Muscle layer of colon (tissue), 2 donors: Measurements from ENCODE around the gene RCN1.
"Not testable (repeated sequence)": the region's sequence is repeated elsewhere in the genome, so short reads cannot be mapped to it uniquely, and the experiment has no call there.

Experiments
- H3K27ac ChIP-seq: one replicate; pipeline ENCODE4 v1.7.0; 2013; ENCODE audit warnings: low read depth, mild to moderate bottlenecking, low read length, moderate library complexity
- H3K27me3 ChIP-seq, 2 donors: one replicate each; pipeline ENCODE4 v1.7.0; 2013; ENCODE audit warnings: low read length in 2 of 2, mild to moderate bottlenecking in 2 of 2; ENCODE audit not compliant: insufficient read depth in 2 of 2, control insufficient read depth in 1 of 2
- H3K36me3 ChIP-seq: one replicate; pipeline ENCODE4 v1.7.0; 2013; ENCODE audit warnings: mild to moderate bottlenecking, low read length; ENCODE audit not compliant: insufficient read depth
- H3K4me1 ChIP-seq: one replicate; pipeline ENCODE4 v1.7.0; 2013; ENCODE audit warnings: mild to moderate bottlenecking, low read length; ENCODE audit not compliant: insufficient read depth
- H3K4me3 ChIP-seq, 2 donors: one replicate each; pipeline ENCODE4 v1.7.0; 2013; ENCODE audit warnings: low read length in 2 of 2, low read depth in 1 of 2, mild to moderate bottlenecking in 1 of 2, moderate library complexity in 1 of 2
- H3K9ac ChIP-seq: one replicate; pipeline ENCODE4 v1.7.0; 2013; ENCODE audit warnings: low read length
- H3K9me3 ChIP-seq: one replicate; pipeline ENCODE4 v1.7.0; 2013; ENCODE audit warnings: mild to moderate bottlenecking, low read length
- donor health status: abdominal sarcoma.
- donor health status: Adenocarcinoma of cecum.

RCN1 gene

DNA sequence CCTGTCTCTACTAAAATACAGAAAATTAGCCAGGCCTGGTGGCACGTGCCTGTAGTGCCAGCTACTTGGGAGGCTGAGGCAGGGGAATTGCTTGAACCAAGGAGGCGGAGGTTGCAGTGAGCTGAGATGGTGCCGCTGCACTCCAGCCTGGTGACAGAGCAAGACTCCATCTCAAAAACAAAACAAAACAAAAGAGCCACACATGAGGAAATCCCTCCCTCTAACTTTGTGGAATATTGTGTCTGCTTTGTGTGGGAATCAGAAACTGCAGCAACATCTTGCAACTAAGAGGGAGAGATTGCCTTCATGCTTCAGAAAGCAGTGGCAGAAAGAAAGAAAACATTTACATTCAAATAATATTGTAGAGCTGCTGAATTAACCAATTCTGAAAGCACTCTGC lies 27.8 kb upstream of the RCN1 start:
- H3K4me3 ChIP-seq, H3K9ac ChIP-seq, H3K9me3 ChIP-seq, H3K4me1 ChIP-seq, H3K36me3 ChIP-seq, H3K27me3 ChIP-seq, H3K27ac ChIP-seq: not testable (repeated sequence)

DNA sequence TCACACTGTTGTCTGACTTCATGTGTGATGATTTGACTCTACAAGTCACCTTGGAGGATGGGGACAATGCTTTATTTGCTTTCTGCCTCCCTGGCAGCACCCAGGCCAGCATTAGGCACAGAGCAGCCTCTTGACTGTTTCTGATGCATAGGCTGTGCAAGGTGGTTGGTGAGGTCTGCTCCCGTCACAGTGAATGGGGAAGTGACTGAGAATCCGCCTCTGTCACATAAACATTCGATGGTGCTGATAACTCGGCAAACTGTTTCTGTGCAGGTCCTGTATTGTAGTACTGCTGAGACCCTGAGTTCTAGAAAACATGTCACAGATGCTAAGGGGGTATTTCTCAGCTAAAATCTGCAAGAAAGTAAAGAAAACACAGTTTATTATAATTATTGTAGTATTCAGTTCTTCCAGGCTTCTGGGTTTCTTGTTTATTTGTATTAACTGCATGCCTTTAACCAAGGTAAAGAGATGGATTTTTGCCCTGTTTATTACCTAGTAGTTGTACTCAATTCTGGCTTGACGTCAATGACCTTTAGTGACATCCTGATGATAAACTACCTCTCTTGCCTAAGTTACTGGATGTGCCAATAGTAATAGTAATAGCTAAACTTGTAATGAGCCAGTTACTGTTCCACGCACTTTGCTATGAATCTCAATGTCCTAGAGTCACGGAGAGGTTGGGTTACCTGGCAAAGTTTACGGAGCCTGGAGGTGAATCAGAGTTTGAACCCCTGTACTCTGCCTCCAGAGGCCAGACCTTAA lies 24.8 kb upstream of the RCN1 start:
- no peak overlapping the region for H3K4me3 ChIP-seq
- no peaks in the 10 kb centered on the region for H3K9me3 ChIP-seq
- H3K4me1 ChIP-seq = no peaks in the 10 kb centered on the region
- no peaks in the 10 kb centered on the region for H3K27me3 ChIP-seq
- no peaks in the 10 kb centered on the region for H3K36me3 ChIP-seq
- H3K9ac ChIP-seq = no peak overlapping the region
- no peak overlapping the region for H3K27ac ChIP-seq

DNA sequence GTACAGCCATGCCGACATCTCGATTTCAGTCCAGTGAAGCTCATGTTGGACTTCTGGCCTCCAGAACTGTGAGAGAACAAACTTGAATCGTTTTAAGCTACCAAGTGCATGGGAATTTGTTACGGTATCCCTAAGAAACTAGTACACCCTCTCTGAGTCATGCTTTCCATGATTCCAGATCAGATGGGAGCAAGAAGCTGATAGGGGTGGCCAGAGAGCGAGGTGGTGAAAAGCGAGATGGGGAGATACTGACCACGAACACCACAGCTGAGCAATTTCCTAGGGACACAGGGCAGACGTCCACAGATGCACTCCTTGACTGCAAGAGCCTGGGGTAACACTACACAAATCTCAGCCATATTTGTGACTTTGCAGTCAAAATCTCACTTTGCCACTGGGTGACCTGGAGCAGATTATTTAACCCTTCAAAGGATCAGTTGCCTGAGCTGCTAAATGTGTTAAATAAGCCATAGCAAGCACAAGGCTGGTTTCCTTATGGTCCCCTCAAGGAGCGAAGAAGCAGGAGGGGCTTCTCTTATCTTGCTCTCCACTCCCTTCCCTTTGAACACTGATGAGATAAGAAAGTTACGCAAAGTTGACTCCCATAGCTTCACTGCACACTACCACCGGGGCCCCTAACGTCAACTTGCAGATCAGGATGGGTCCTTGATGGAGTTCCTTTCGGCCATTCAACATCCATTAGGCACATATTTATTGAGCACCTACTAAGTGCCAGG lies 22.6 kb upstream of the RCN1 start:
- H3K36me3 ChIP-seq = no peaks in the 10 kb centered on the region
- H3K4me3 ChIP-seq = no peak overlapping the region
- H3K4me1 ChIP-seq = no peaks in the 10 kb centered on the region
- H3K27me3 ChIP-seq = no peaks in the 10 kb centered on the region
- H3K9ac ChIP-seq = no peak overlapping the region
- no peak overlapping the region for H3K27ac ChIP-seq
- no peaks in the 10 kb centered on the region for H3K9me3 ChIP-seq

DNA sequence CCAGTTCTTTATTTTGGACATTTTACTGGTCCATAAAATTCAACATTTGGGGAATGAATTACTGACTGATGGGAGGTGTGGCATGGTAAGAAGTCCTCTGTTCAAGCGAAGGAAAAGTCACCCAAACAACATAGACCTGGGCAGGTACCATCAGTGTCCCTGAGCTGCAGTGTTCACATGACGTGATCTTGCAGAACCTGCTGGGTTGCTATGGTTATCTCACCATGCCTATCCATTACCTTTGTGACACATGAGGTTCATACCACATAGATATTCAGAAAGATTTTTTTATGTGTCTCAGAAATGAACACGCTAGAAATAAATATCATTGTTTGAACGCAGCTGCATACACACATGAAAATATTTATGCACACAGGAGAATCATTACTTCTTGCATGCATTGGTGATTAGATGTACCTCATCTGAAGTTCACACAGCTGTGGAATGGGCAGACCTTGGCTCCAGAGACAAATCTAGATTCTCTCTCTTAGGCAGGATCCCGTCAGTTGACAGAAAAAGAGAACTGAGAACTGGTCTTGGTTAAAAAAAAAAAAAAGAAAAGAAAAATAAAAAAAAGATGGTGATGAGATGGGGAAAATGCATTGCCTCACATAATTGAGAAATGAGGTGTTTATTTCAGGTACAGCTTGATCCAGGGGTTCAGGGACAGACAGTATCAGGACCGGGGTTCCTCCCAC lies 21.4 kb upstream of the RCN1 start:
- Histone ChIP-seq H3K9me3 (no peaks in the 10 kb centered on the region), H3K27me3 (no peaks in the 10 kb centered on the region), H3K27ac (no peak overlapping the region), H3K36me3 (no peaks in the 10 kb centered on the region), H3K9ac (no peak overlapping the region), H3K4me3 (no peak overlapping the region), H3K4me1 (no peaks in the 10 kb centered on the region)

DNA sequence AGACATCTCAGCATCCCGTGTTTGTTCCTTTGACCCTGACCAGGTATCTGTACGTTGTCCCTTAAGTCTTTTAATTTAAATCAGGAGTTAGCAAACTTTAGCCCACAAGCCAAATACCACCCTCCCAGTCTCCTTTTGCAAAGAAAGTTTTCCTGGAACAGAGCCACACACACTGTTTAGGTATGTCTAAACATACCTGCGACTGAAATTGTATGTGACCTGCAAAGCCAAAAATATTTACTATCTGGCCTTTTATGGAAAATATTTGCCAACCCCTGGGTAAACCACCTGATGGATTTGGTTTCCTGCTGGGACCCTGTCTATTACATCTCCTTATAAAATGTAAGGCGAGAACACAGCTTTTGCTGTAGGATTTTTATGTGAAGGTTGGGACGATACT lies 20.2 kb upstream of the RCN1 start:
- Histone ChIP-seq H3K9ac (no peak overlapping the region), H3K4me1 (no peaks in the 10 kb centered on the region), H3K36me3 (no peaks in the 10 kb centered on the region), H3K9me3 (no peaks in the 10 kb centered on the region), H3K27ac (no peak overlapping the region), H3K4me3 (no peak overlapping the region), H3K27me3 (no peaks in the 10 kb centered on the region)

DNA sequence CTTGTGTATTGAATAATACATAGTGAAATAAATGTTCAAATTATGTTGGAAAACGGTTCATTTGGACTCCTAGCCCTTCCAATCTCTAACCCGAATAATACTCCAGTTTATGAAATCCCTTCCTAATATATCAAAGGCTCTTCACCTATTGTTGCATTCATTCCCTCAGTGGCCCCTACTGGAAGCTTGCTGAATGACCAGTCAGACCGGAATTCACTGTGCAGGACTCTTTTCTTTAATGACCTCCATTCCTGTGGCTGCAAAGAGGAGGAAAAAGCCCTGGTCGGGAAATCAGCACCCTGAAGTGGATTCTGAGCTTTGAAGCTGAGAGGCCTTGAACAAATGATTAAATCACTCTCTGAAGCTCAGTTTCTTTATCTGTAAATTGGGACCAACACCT lies 19.1 kb upstream of the RCN1 start:
- no peaks in the 10 kb centered on the region for H3K36me3 ChIP-seq
- no peak overlapping the region for H3K4me3 ChIP-seq
- no peak overlapping the region for H3K27ac ChIP-seq
- no peaks in the 10 kb centered on the region for H3K9me3 ChIP-seq
- no peaks in the 10 kb centered on the region for H3K4me1 ChIP-seq
- H3K9ac ChIP-seq = no peak overlapping the region
- H3K27me3 ChIP-seq = no peaks in the 10 kb centered on the region

DNA sequence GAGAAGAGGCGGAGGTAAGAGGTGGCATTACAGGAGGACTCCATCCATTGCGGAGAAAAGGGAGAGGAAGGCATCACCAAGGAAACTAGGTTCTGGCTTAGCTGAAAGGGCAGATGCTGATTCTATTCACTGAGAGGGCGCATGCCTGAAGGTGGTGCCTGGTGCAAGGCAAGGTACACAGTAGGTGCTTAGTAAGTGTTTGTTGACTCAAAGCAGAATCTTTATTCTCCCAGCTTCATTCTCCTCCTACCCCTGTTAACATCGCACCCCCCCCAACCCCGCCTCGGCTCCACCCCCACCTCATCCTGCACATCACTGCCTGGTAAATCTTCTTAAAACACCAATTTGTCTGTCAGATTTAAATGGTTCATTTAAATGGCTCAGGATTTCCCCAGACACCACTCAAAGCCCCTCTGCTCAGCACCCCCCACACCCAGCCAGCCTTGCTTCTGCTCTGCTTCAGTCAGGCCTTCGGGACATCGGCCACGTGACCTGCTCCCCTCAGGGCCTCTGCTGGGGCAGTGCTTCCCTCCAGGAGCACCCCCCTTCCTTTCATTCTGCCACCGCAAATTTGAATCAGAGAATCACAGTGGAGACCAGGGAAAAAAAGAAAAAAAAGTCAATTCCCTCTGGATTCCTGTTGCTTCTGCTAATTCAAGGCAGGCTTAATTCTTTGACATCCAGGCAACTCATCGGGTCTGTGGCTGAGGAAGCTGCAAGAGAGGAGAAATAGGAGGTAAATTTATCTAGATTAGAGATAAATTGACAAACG lies 17.8 kb upstream of the RCN1 start:
- H3K9me3 ChIP-seq = no peaks in the 10 kb centered on the region
- H3K27ac ChIP-seq = no peak overlapping the region
- H3K4me3 ChIP-seq = no peak overlapping the region
- no peak overlapping the region for H3K9ac ChIP-seq
- H3K36me3 ChIP-seq = no peaks in the 10 kb centered on the region
- no peaks in the 10 kb centered on the region for H3K4me1 ChIP-seq
- no peaks in the 10 kb centered on the region for H3K27me3 ChIP-seq

DNA sequence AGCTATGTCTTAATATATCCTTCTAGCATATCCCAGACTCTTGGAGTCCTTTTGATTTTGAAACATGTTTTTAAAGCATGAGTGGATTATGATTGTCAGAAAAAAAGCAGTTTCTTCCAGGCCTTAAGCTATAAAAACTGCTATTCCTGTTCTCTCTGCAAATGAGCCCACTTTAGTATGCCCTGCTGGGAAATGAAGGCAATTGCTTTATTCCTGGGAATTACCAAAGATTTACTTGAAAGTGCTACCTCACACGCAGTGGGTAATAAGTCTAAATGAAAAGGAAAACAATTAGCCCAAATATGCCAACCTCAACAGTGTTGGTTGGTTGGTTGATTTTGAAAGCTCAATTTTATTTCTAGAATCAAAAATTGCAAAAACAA lies 17.2 kb upstream of the RCN1 start:
- Histone ChIP-seq H3K27me3 (no peaks in the 10 kb centered on the region), H3K4me3 (no peak overlapping the region), H3K36me3 (no peaks in the 10 kb centered on the region), H3K27ac (no peak overlapping the region), H3K4me1 (no peaks in the 10 kb centered on the region), H3K9ac (no peak overlapping the region), H3K9me3 (no peaks in the 10 kb centered on the region)

DNA sequence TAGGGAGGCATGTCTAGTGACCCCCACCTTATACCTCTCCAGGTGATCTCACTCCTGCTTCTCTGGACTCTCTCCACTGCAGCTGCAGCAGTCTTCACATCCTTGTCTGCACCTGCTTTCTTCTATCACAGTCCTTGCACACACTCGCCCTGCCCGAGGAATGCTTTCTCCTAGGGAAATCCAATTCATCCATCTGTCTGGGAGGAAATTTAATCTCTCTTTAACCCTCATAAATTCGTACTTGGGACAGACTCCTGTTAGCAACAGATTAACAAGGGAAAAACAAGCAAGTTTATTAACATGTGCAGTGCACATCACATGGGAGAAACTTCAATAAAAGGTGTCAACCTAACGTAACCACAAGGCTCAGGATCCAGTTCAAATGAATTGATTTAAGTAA lies 11.3 kb upstream of the RCN1 start:
- H3K9me3 ChIP-seq = no peaks in the 10 kb centered on the region
- no peaks in the 10 kb centered on the region for H3K4me1 ChIP-seq
- no peaks in the 10 kb centered on the region for H3K36me3 ChIP-seq
- no peak overlapping the region for H3K9ac ChIP-seq
- H3K4me3 ChIP-seq = no peak overlapping the region
- H3K27ac ChIP-seq = no peak overlapping the region
- H3K27me3 ChIP-seq = no peaks in the 10 kb centered on the region

DNA sequence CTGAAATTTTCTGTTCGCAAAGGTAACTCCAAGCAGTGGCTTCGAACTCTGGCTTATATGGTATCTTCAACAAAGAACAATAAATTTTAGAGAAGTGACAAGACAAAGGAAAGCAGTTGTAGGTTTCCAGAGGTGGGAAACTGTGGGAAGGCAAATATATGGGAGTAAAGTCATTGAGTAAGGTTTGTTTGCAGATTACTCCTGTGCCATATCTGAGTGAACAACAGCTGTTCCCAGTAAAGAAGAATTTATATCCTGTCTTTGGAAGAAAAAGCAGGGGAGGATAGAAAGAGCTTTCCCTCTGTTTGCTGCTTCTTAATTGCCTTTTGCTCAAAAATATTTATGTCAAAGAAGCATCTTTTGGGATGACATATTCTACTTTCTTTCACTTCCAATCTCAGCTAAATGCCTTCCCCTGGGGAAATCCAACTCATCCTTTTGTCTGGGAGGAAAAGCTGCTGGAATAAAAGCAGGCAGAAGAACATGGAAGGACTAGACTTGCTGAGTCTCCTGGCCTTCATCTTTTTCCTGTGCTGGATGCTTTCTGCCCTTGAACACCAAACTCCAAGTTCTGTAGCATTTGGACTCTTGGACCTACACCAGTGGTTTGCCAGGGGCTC lies 10.4 kb upstream of the RCN1 start:
- Histone ChIP-seq H3K4me3 (no peak overlapping the region), H3K27me3 (no peaks in the 10 kb centered on the region), H3K9me3 (no peaks in the 10 kb centered on the region), H3K4me1 (no peaks in the 10 kb centered on the region), H3K36me3 (no peaks in the 10 kb centered on the region), H3K27ac (no peak overlapping the region), H3K9ac (no peak overlapping the region)

DNA sequence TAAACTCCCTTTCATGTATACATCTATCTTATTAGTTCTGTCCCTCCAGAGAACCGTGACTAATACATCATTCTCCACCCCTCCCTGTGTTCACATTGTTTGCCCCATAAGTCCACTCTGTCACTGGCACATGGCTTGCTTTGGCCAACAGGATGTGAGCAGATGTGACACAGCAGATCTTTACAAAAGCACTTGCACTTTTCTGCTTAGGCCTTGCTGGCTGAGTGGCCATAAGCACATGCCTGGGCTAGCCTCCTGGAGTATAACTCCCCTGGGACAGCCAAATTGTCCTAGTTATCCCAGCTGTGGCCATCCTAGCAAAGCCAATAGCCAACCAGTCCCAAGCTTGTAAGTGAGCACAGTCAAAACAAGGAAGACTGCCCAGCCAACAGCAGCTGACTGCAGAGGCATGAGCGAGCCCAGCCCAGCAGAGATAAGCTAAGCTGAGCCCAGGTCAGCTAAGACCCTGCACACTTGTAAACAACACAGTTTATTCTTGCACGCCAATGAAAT lies 9.7 kb upstream of the RCN1 start:
- H3K27me3 ChIP-seq = no peaks in the 10 kb centered on the region
- no peak overlapping the region for H3K4me3 ChIP-seq
- no peaks in the 10 kb centered on the region for H3K36me3 ChIP-seq
- no peak overlapping the region for H3K9ac ChIP-seq
- H3K27ac ChIP-seq = no peak overlapping the region
- no peaks in the 10 kb centered on the region for H3K4me1 ChIP-seq
- H3K9me3 ChIP-seq = no peaks in the 10 kb centered on the region
